ENCODE data around the gene LSM8. TPM values are rescaled to one million over a fixed set of nuclear protein-coding genes. Genes with fewer than 3 reads are reported as not detected.

The LSM8 gene
- total RNA-seq, 1 donor from 2014 or later = 50.0 TPM

- H3K36me3 Mint-ChIP-seq (ENCODE audit: low read depth) = no peaks in the 10 kb centered on the region
- no peak for TF ChIP-seq CTCF (conservative IDR thresholded peaks at IDR 0.05)
- H3K27me3 Mint-ChIP-seq (ENCODE audit: low read depth) = no peaks in the 10 kb centered on the region
- H3K27ac Mint-ChIP-seq (ENCODE audit: unreplicated experiment) = no peak overlapping the region
- DNase-seq (ENCODE audit: low read depth, low spot score) = no peak
- H3K4me3 Mint-ChIP-seq = no peak overlapping the region
- H3K9me3 Mint-ChIP-seq = no peaks in the 10 kb centered on the region
- peaks cover 12% of the 10 kb centered on the region for H3K4me1 Mint-ChIP-seq
These were observed 14.8 kb upstream of the LSM8 start for GRCh38 chr7:118169146-118169545.

- H3K27ac Mint-ChIP-seq (ENCODE audit: unreplicated experiment) = no peak overlapping the region
- no peaks in the 10 kb centered on the region for H3K27me3 Mint-ChIP-seq (ENCODE audit: low read depth)
- DNase-seq (ENCODE audit: low read depth, low spot score) = no peak
- no peaks in the 10 kb centered on the region for H3K36me3 Mint-ChIP-seq (ENCODE audit: low read depth)
- peaks cover 6% of the 10 kb centered on the region for H3K4me1 Mint-ChIP-seq
- H3K4me3 Mint-ChIP-seq = no peak overlapping the region
- no peak for TF ChIP-seq CTCF (conservative IDR thresholded peaks at IDR 0.05)
- H3K9me3 Mint-ChIP-seq = no peaks in the 10 kb centered on the region
These were observed 8.2 kb upstream of the LSM8 start for GRCh38 chr7:118175740-118176139.

- H3K4me1 Mint-ChIP-seq = peaks cover 15% of the 10 kb centered on the region
- H3K27me3 Mint-ChIP-seq (ENCODE audit: low read depth) = no peaks in the 10 kb centered on the region
- peak overlapping the region; percentile 48 for H3K4me3 Mint-ChIP-seq
- TF ChIP-seq CTCF (conservative IDR thresholded peaks at IDR 0.05) = no peak
- no peaks in the 10 kb centered on the region for H3K9me3 Mint-ChIP-seq
- DNase-seq (ENCODE audit: low read depth, low spot score) = no peak
- peaks cover 2% of the 10 kb centered on the region for H3K36me3 Mint-ChIP-seq (ENCODE audit: low read depth)
- no peak overlapping the region for H3K27ac Mint-ChIP-seq (ENCODE audit: unreplicated experiment)
These were observed 4.8 kb upstream of the LSM8 start for GRCh38 chr7:118179191-118179590.

- H3K4me1 Mint-ChIP-seq = peaks cover 41% of the 10 kb centered on the region
- H3K4me3 Mint-ChIP-seq = peak overlapping the region; percentile 94
- H3K36me3 Mint-ChIP-seq (ENCODE audit: low read depth) = peaks cover 8% of the 10 kb centered on the region
- H3K27me3 Mint-ChIP-seq (ENCODE audit: low read depth) = no peaks in the 10 kb centered on the region
- no peaks in the 10 kb centered on the region for H3K9me3 Mint-ChIP-seq
- DNase-seq (ENCODE audit: low read depth, low spot score) = no peak
- TF ChIP-seq CTCF (conservative IDR thresholded peaks at IDR 0.05) = no peak
- H3K27ac Mint-ChIP-seq (ENCODE audit: unreplicated experiment) = peak overlapping the region; percentile 99
These were observed 1.2 kb upstream of the LSM8 start for GRCh38 chr7:118182593-118183427.

GRCh38 chr7:118183428-118183785 is 557 bp upstream of the LSM8 start:
- Mint-ChIP-seq H3K9me3 (no peaks in the 10 kb centered on the region), H3K4me1 (peaks cover 41% of the 10 kb centered on the region), H3K36me3 (ENCODE audit: low read depth) (peaks cover 10% of the 10 kb centered on the region), H3K27me3 (ENCODE audit: low read depth) (no peaks in the 10 kb centered on the region), H3K27ac (ENCODE audit: unreplicated experiment) (peak overlapping the region; percentile 99), H3K4me3 (peak overlapping the region; percentile 94)
- no peak for TF ChIP-seq CTCF (conservative IDR thresholded peaks at IDR 0.05)
- DNase-seq (ENCODE audit: low read depth, low spot score) = no peak
